ENCODE results near the gene KSR1. TPM values are rescaled to one million over a fixed set of nuclear protein-coding genes. Genes with fewer than 3 reads are reported as not detected.
A peak's percentile ranks its signal among the peaks of the same experiment; 100 is the strongest.

The KSR1 gene
- total and polyA plus RNA-seq, 2 experiments from 2014 or later = 7.8 to 53.2 TPM

DNA sequence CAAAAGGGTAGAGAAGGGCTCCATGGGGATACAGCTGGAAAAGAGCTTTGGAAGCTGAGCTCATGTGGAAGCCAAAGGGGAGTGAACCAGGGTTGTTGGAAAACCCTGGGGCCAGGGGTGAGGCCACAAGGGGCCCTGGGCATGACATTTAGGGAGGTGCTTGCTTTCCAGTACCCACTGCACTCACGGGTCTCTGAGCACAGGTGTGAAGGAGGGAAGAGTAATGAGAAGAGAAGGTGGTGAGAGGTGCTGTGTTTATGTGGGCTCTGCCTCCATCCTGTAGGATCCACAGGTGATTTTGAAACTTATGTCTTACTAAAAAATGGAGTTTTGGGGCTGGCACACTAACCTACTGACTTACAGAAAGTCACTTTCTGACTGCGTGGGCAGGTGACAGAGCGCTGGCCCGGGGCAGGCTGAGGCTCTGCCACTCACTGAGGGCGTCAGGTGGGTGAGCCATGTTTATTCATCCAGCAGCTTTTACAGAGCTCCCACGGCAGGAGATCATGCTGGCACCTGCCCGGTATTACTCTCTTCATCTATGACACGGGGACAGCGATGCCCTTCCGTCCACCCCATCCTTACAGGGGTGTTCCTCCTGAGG, 18.9 kb downstream of the KSR1 start:
- H3K4me1 ChIP-seq (ENCODE audit: insufficient read depth) = peaks cover 68% of the 10 kb centered on the region
- H2AFZ ChIP-seq = no peak overlapping the region
- peaks cover 74% of the 10 kb centered on the region for H3K4me1 Mint-ChIP-seq
- 0 out of 2 replicates have a peak overlapping the region, but pooled peaks have one; percentile 65 for H3K4me2 ChIP-seq
- ATAC-seq = no peak
- DNase-seq (ENCODE audit: low spot score) = no peak
- 0 out of 2 replicates have a peak, but pooled peaks cover 5% of the 10 kb centered on the region for H3F3A ChIP-seq (replicated peaks; ENCODE audit: low read depth)
- no peak overlapping the region for H3K27ac ChIP-seq (ENCODE audit: low read depth)
- no peak overlapping the region for H3K4me3 ChIP-seq
- H3K27ac Mint-ChIP-seq = no peak overlapping the region
- H3K9me2 ChIP-seq (ENCODE audit: insufficient read depth) = no peaks in the 10 kb centered on the region
- H3K27me3 Mint-ChIP-seq (ENCODE audit: insufficient read depth, low read depth, poor library complexity) = peaks cover 10% of the 10 kb centered on the region
- H3K9me3 Mint-ChIP-seq = no peaks in the 10 kb centered on the region
- H3K36me3 ChIP-seq (ENCODE audit: insufficient read depth) = no peaks in the 10 kb centered on the region
- peaks cover 98% of the 10 kb centered on the region for H3K79me2 ChIP-seq (replicated peaks; ENCODE audit: insufficient read depth)
- H3K36me3 Mint-ChIP-seq (ENCODE audit: low read depth) = no peaks in the 10 kb centered on the region; the same call in 2 of the 3 replicates
- TF ChIP-seq STAT1 (IDR thresholded peaks at IDR 0.05; ENCODE audit: unreplicated experiment) = no peak
- TF ChIP-seq, protein P1, sequence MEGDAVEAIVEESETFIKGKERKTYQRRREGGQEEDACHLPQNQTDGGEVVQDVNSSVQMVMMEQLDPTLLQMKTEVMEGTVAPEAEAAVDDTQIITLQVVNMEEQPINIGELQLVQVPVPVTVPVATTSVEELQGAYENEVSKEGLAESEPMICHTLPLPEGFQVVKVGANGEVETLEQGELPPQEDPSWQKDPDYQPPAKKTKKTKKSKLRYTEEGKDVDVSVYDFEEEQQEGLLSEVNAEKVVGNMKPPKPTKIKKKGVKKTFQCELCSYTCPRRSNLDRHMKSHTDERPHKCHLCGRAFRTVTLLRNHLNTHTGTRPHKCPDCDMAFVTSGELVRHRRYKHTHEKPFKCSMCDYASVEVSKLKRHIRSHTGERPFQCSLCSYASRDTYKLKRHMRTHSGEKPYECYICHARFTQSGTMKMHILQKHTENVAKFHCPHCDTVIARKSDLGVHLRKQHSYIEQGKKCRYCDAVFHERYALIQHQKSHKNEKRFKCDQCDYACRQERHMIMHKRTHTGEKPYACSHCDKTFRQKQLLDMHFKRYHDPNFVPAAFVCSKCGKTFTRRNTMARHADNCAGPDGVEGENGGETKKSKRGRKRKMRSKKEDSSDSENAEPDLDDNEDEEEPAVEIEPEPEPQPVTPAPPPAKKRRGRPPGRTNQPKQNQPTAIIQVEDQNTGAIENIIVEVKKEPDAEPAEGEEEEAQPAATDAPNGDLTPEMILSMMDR (conservative IDR thresholded peaks at IDR 0.05; ENCODE audit: low read depth in 2 of 2) = no peak
- TF ChIP-seq, protein P2, sequence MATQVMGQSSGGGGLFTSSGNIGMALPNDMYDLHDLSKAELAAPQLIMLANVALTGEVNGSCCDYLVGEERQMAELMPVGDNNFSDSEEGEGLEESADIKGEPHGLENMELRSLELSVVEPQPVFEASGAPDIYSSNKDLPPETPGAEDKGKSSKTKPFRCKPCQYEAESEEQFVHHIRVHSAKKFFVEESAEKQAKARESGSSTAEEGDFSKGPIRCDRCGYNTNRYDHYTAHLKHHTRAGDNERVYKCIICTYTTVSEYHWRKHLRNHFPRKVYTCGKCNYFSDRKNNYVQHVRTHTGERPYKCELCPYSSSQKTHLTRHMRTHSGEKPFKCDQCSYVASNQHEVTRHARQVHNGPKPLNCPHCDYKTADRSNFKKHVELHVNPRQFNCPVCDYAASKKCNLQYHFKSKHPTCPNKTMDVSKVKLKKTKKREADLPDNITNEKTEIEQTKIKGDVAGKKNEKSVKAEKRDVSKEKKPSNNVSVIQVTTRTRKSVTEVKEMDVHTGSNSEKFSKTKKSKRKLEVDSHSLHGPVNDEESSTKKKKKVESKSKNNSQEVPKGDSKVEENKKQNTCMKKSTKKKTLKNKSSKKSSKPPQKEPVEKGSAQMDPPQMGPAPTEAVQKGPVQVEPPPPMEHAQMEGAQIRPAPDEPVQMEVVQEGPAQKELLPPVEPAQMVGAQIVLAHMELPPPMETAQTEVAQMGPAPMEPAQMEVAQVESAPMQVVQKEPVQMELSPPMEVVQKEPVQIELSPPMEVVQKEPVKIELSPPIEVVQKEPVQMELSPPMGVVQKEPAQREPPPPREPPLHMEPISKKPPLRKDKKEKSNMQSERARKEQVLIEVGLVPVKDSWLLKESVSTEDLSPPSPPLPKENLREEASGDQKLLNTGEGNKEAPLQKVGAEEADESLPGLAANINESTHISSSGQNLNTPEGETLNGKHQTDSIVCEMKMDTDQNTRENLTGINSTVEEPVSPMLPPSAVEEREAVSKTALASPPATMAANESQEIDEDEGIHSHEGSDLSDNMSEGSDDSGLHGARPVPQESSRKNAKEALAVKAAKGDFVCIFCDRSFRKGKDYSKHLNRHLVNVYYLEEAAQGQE (IDR thresholded peaks at IDR 0.05; ENCODE audit: unreplicated experiment) = no peak
- no peak for TF ChIP-seq ZNF331 (CRISPR knock-in tag; IDR thresholded peaks at IDR 0.05; ENCODE audit: low read depth)
- no peak for TF ChIP-seq ZNF114 (CRISPR knock-in tag; IDR thresholded peaks at IDR 0.05)
- TF ChIP-seq, protein P3, sequence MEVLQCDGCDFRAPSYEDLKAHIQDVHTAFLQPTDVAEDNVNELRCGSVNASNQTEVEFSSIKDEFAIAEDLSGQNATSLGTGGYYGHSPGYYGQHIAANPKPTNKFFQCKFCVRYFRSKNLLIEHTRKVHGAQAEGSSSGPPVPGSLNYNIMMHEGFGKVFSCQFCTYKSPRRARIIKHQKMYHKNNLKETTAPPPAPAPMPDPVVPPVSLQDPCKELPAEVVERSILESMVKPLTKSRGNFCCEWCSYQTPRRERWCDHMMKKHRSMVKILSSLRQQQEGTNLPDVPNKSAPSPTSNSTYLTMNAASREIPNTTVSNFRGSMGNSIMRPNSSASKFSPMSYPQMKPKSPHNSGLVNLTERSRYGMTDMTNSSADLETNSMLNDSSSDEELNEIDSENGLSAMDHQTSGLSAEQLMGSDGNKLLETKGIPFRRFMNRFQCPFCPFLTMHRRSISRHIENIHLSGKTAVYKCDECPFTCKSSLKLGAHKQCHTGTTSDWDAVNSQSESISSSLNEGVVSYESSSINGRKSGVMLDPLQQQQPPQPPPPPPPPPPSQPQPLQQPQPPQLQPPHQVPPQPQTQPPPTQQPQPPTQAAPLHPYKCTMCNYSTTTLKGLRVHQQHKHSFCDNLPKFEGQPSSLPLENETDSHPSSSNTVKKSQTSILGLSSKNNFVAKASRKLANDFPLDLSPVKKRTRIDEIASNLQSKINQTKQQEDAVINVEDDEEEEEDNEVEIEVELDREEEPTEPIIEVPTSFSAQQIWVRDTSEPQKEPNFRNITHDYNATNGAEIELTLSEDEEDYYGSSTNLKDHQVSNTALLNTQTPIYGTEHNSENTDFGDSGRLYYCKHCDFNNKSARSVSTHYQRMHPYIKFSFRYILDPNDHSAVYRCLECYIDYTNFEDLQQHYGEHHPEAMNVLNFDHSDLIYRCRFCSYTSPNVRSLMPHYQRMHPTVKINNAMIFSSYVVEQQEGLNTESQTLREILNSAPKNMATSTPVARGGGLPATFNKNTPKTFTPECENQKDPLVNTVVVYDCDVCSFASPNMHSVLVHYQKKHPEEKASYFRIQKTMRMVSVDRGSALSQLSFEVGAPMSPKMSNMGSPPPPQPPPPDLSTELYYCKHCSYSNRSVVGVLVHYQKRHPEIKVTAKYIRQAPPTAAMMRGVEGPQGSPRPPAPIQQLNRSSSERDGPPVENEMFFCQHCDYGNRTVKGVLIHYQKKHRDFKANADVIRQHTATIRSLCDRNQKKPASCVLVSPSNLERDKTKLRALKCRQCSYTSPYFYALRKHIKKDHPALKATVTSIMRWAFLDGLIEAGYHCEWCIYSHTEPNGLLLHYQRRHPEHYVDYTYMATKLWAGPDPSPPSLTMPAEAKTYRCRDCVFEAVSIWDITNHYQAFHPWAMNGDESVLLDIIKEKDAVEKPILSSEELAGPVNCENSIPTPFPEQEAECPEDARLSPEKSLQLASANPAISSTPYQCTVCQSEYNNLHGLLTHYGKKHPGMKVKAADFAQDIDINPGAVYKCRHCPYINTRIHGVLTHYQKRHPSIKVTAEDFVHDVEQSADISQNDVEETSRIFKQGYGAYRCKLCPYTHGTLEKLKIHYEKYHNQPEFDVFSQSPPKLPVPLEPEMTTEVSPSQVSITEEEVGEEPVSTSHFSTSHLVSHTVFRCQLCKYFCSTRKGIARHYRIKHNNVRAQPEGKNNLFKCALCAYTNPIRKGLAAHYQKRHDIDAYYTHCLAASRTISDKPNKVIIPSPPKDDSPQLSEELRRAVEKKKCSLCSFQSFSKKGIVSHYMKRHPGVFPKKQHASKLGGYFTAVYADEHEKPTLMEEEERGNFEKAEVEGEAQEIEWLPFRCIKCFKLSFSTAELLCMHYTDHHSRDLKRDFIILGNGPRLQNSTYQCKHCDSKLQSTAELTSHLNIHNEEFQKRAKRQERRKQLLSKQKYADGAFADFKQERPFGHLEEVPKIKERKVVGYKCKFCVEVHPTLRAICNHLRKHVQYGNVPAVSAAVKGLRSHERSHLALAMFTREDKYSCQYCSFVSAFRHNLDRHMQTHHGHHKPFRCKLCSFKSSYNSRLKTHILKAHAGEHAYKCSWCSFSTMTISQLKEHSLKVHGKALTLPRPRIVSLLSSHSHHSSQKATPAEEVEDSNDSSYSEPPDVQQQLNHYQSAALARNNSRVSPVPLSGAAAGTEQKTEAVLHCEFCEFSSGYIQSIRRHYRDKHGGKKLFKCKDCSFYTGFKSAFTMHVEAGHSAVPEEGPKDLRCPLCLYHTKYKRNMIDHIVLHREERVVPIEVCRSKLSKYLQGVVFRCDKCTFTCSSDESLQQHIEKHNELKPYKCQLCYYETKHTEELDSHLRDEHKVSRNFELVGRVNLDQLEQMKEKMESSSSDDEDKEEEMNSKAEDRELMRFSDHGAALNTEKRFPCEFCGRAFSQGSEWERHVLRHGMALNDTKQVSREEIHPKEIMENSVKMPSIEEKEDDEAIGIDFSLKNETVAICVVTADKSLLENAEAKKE (CRISPR knock-in tag; IDR thresholded peaks at IDR 0.05) = no peak
- TF ChIP-seq NANOG (IDR thresholded peaks at IDR 0.05; ENCODE audit: borderline replicate concordance) = no peak
- no peak for TF ChIP-seq EZH2phosphoT487 (IDR thresholded peaks at IDR 0.05; ENCODE audit: unreplicated experiment)
- no peak for TF ChIP-seq POLR2AphosphoS5 (IDR thresholded peaks at IDR 0.05; ENCODE audit: low read depth)
- no peak for TF ChIP-seq JUNB (IDR thresholded peaks at IDR 0.05; ENCODE audit: unreplicated experiment)
- no peak for TF ChIP-seq EZH2 (IDR thresholded peaks at IDR 0.05; ENCODE audit: low read depth, unreplicated experiment)
- TF ChIP-seq, protein P4, sequence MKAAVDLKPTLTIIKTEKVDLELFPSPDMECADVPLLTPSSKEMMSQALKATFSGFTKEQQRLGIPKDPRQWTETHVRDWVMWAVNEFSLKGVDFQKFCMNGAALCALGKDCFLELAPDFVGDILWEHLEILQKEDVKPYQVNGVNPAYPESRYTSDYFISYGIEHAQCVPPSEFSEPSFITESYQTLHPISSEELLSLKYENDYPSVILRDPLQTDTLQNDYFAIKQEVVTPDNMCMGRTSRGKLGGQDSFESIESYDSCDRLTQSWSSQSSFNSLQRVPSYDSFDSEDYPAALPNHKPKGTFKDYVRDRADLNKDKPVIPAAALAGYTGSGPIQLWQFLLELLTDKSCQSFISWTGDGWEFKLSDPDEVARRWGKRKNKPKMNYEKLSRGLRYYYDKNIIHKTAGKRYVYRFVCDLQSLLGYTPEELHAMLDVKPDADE (IDR thresholded peaks at IDR 0.05) = no peak
- no peak for TF ChIP-seq CREB1 (CRISPR knock-in tag; IDR thresholded peaks at IDR 0.05; ENCODE audit: low read depth)
- H3K27me3 ChIP-seq (ENCODE audit: insufficient read depth) = no peaks in the 10 kb centered on the region
- no peak overlapping the region for H3K4me3 Mint-ChIP-seq
- no peaks in the 10 kb centered on the region; the same call in none of the 2 replicates for H4K20me1 ChIP-seq (replicated peaks; ENCODE audit: insufficient read depth)
